HK-2 (cell line): ENCODE measurements around the gene SLC17A3.

ENCODE experiments used
- DNase-seq: peaks from one replicate; pipeline ENCODE4 v3.0.0-alpha.2; 2018; ENCODE audit not compliant: unreplicated experiment

Gene SLC17A3

DNA sequence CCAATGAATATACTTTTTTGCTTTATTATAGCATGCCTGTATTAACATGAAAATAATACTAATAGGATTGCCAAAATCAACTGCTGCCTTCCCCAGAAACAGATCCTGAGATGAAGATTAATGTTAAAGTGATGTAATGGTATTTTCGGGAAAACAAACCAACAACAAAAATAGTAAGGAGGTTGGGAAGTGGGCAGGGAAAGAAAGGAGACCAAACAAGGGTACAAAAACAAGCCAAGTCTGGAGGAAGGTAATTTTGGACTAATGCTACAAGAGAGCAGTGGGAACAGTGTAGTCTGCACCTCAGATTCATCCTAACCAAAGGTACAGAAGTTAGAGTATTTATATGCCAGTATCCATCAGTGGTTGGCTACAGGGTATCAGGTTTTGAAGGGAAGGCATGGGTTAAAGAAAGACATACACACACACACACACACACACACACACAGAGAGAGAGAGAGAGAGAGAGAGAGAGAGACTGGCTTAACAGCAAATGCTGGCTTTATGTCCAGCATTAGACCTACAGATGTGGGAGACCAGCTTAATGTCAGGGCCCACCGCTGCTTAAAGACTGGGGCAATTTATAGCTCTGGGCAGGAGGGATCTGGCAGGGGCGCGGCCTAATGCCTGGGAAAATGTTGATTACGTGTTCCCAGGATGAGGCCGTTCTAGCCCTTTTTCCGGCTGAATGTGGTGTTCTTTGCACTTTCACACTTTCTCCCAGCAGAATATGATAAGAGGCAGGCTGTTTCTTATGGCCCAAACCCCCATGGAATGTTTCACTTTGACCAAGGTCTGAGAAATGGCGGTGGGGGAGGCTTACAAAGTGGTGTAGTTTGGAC is 38.4 kb downstream of the SLC17A3 start:
- DNase-seq, result no peak

DNA sequence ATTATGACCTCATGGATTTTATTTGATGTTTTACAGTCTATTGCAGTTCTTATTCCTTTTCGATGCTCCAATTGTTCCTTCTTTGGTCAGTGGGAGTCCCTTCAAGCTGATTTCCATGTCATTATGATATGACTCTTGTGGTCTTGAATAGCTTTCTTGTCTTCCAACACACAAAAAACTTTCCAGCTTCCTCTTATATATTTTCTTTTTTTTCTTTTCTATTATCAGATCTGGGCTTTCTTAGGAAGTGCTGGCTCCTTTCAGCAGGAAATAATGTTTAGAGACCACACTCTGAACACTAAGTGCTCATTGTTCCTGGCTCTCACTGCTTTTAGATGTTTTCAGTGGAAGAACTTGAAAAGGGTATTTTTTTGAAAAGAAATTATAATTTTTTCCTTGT is 39.1 kb downstream of the SLC17A3 start:
- no peak for DNase-seq

DNA sequence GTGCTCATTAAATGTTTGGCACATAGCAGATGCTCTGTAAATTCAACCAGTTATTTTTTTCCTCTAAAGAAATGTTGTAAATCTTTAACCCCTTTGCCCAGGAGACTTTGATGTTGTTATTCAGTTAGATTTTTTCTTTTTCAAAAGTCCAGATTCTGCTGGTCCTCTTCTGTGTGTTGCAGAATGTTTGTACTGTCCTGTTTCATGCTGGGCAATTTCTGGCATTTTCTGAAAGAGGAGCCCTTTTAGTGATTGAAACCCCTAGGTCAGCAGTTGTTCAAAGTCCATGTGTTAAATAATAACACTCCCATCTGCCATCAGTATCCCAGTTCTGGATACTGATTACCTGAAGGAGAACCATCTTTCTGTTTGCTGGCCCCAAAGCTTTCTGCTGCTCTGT is 40.9 kb downstream of the SLC17A3 start:
- DNase-seq, result no peak

DNA sequence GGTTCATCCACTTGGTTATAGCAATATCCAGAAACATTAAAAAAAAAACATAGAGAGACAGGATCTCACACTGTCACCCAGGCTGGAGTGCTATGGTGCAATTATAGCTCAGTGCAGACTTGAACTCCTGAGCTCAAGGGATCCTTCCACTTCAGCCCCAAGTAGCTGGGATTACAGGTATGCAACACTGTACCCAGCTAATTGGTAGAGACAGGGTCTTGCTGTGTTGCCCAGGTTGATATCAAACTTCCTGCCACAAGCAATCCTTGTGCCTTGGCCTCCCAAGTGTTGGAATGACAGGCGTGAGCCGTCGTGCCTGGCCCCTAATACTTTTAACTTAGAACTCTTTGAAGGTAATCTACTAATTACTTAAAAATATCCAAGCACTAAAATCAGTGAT is 41.4 kb downstream of the SLC17A3 start:
- no peak for DNase-seq

DNA sequence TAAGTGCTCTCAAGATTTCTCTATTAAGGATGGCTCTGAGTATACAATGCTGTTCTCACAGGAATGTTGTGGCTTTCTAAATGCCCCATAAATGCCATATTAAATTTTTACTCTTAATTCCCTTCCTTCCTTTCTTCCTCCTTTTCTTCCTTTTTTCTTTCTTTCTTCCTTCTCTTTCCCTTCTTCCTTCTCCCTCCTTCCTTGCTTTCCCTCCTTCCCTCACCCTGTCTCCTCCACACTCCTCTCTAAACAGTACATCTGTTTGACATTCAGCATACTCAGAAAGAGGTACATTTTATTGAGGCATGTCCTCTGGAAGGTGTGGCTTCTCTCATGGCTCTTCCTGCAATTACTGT is 41.8 kb downstream of the SLC17A3 start:
- DNase-seq, result no peak

DNA sequence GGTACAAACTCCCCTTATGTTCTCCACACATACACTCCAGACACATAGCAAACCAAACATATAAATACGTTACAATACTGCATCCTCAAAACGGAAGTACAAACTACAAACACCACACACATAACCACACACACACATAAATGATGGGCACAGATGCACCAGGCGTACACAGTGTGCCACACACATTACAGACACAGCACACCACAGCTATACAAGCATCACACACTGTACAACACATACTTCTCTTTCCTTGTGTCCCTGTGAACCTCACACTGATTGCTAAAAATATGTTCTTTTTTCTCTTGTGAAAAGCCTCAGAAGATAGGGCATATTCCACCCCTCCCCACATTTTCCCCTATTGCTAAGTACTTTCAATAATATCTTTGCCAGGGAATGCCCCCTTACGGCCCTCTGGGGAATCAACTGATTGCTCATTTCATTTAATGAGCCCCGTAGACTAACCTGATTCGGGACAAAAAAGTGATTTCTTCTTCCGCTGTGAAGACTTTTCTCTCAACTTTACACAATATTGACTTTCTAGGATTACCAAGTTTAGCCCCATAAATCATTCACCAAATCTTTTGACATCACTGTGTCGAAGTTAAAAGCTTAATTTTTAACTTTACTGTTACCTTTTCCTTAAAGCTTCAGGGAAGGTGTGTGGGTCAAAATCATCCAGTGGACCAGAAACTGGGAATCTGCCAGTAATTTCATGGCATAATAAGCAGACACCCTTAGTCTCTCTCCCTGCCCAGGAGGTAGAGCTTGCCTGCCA is 42.3 kb downstream of the SLC17A3 start, which contains the start of gene SLC17A1:
SLC17A1 (minus strand) TSS at position 521 of the 775 bp plus-strand sequence. CDS start 1,495 bp downstream, outside the sequence.
- peak; percentile 18 for DNase-seq

DNA sequence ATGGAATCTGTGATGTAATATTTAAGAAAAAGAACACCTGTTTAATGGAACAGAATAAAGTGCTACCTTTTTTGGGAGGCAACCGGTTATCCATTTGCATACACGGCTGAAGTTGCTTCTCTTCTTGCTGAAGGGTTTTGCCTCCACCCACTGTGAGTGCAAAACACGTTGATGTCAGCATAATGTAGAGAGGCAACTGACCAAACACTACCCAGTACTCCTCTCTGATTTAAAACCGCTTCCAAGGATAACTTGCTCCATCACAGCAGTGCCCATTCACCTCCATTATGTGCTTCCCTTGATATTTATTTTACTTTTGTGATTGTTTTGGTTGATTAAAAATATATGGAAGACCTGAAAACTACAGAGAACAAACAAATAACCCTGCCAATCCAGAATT is 43.6 kb downstream of the SLC17A3 start:
- no peak for DNase-seq

DNA sequence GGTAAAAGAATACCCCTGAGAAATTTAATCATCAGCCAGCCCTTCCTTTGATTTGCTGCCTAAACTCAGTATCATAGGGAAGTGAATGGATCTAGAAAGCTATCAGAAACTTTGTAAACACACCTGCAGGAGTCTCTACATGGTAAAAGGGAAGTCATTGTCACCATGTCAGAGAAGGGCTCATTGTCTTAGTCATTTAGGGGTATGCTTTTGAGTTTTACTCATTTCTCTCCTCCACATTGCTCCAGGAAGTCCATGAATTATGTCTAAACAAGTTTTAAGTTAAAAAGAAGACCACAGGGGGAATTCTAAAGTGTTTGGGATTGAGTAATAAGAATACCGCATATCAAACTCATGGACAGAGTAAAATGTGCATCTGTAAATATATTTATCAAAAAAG is 44.7 kb downstream of the SLC17A3 start:
- no peak for DNase-seq

DNA sequence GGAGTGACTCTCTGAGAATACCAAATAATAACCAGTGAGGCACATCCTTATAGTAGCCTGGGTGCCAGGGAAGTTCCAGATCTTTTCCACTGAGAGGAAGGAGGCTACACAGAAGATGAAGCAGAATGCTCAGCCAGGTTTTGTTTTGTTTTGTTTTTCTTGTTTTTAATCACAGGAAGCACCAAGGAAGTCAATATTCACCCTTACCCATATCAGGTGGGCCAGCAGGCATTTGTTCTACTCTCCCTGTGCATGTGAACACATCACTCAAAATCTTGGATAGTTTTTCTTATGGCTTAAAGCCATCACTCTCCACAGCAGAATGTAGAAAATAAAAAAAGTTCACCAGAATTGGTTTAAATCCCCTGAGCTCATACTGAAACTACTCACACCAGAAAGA is 52.7 kb downstream of the SLC17A3 start:
- DNase-seq, result no peak

DNA sequence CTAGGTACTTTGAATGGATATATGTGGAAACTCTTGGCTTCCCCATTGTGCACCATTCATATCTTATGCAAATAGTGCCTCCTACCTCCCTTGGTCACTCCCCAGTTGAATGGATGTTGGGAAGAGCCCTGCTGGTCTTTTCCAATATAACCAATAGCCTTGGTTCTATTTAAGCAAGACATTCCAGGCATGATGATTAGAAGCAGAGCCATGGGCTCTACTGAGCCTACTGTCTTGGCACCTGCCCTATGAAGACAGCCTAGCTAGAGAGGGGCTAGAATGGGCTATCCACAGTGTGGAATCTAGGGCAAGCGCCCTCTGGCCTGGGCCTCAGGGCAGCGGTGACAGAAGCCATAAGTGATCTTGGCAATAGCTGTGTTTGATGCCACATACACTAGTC is 57.8 kb downstream of the SLC17A3 start:
- DNase-seq, result no peak

DNA sequence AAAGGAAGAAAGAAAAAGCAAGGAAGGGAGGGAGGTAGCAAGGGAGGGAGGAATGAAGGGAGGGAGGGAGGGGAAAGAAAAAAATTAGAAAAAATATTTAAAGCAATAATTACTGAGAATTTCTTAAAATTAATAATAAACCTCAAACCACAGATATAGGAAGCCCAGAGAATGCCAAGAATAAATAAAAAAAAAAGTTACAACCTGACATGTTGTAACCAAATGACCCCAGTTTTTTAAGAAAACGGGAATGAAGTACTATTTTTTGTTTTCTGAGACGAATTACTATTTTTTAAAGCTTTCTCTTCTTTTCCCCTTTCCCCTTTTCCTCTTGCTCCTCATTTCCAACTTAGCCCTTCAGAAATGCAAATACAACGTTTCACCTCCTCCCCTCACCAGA is 58.8 kb downstream of the SLC17A3 start:
- no peak for DNase-seq

DNA sequence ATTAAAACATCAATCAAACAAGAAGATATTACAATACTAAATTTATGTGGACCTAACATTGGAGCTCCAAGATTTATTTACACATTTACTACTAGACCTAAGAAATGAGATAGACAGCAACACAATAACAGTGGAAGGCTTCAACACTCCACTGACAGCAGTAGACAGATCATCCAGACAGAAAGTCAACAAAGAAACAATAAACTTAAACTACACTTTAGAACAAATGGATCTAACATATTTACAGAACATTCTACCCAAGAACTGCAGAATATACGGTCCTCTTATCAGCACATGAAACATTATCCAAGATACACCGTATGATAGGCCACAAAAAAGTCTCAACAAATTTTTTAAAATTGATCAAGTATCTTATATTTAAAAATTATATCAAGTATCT is 69.2 kb downstream of the SLC17A3 start:
- no peak for DNase-seq

DNA sequence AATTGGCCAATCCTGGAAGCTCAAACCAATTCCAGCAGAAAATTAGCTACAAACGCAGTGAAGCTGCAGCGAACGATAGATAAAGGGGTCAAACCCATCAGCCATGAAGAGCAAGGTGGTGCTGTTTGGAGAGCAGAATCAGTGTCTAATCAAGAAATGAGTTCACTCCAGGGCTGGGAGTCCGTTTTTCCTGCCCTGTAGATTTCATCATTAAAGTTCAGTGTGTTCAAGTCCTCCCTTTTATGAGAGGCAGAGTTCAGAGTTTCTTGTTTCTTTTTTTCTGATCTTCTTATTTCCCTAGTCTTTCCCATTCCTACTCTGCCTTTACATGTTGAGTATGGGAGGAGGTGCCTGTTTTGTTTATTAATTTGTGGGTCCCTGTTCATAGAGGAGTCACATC is 72.6 kb downstream of the SLC17A3 start:
- DNase-seq, result no peak
